Adrenal gland (tissue), 12 donors: ENCODE results near the gene DPH3. TPM values are rescaled to one million over a fixed set of nuclear protein-coding genes. Genes with fewer than 3 reads are reported as not detected.

Experiments
- DNase-seq, 7 donors: peaks; one replicate each; pipeline ENCODE4 v3.0.0-alpha.2; 2019 to 2020
- H3K27ac ChIP-seq, 5 donors: fragments of 200-600 bp; sonication (generic) in 4 of 5; 1 replicate in 3 of 5; 2 replicates in 2 of 5; pipeline versions ENCODE4 v1.5.1 to v1.8.0; 2016 to 2020; ENCODE audit warnings: mild to moderate bottlenecking in 1 of 5
- H3K27me3 ChIP-seq: fragments of 200-600 bp; 2 replicates; pipeline ENCODE4 v1.8.0; 2021
- H3K36me3 ChIP-seq, 2 donors: fragments of 200-600 bp; replicated peaks in 1 of 2; 1 replicate in 1 of 2; 2 replicates in 1 of 2; pipeline versions ENCODE4 v1.5.1 to v1.8.0; 2018 to 2022
- H3K4me1 ChIP-seq, 2 donors: fragments of 200-600 bp; replicated peaks in 1 of 2; 1 replicate in 1 of 2; 2 replicates in 1 of 2; pipeline versions ENCODE4 v1.5.1 to v1.8.0; 2018 to 2021
- H3K4me3 ChIP-seq, 4 donors: fragments of 200-600 bp; sonication (generic) in 3 of 4; one replicate each; pipeline ENCODE4 v1.5.1; 2016 to 2018
- H3K9me3 ChIP-seq, 3 donors: fragments of 200-600 bp; sonication (generic) in 1 of 3; replicated peaks in 1 of 3; 1 replicate in 2 of 3; 2 replicates in 1 of 3; pipeline versions ENCODE4 v1.5.1 to v1.8.0; 2016 to 2021
- CTCF ChIP-seq, 6 experiments: fragments of 450-650 bp in 4 of 6; fragments of 200-600 bp in 2 of 6; sonication (generic) in 1 of 6; IDR thresholded peaks; 1 replicate in 5 of 6; 2 replicates in 1 of 6; pipeline versions ENCODE4 v1.5.1 to v1.8.0; 2016 to 2021; ENCODE audit warnings: antibody characterized with exemption in 6 of 6, mild to moderate bottlenecking in 2 of 6, moderate library complexity in 1 of 6
- POLR2A ChIP-seq, 2 donors: fragments of 450-650 bp; IDR thresholded peaks; one replicate each; pipeline ENCODE4 v1.6.1; 2017; ENCODE audit warnings: antibody characterized with exemption in 2 of 2, mild to moderate bottlenecking in 2 of 2, moderate library complexity in 1 of 2
- WGBS, 4 donors: extraction: QIAGEN DNeasy Blood & Tissue Kit in 2 of 4; methylation state at CpG; one replicate each; pipeline versions ENCODE4 v1.1.5 to v1.1.7; 2013 to 2017; 5-methylcytosine and 5-hydroxymethylcytosine counted together
- intact Hi-C, 2 donors: fragments of 100-400 bp; cut with DNase I; formaldehyde crosslinking; loops; one replicate each; pipeline versions ENCODE4 v1.14.1 to v1.15.0; 2022 to 2023
- polyA plus RNA-seq, 3 donors: library from polyadenylated mRNA; stranded (reverse); fragments of 200-250 nt in 2 of 3; fragments of 350-450 nt in 1 of 3; fragmentation: Illumina TruSeq in 1 of 3; extraction: RNeasy Lipid Tissue Mini Kit (QIAGEN cat#74804) in 1 of 3; gene quantifications; one replicate each; pipeline ENCODE4 v1.2.3, GENCODE V29; 2013 to 2014
- total RNA-seq, 9 donors: library from RNA; depleted of rRNA in 4 of 9; stranded (reverse); fragments of >200 nt in 4 of 9; fragments of 120-200 nt in 1 of 9; fragmentation: NEBNext Ultra II Directional in 1 of 9; extraction: Animal tissue kit (Norgen Biotek cat#: 25700) in 1 of 9; gene quantifications; one replicate each; pipeline versions ENCODE4 v1.1.0 to v1.2.4, GENCODE V29; 2013 to 2023
- donor health status: healthy with polysubstance abuse.
- donor health status: Bipolar disorder and iron deficiency.
- donor health status: DM: yes; HTN: yes; CAD: no.
- donor health status: DM: no; HTN: no; CAD: no.
- donor health status: DM: no; HTN: no; CAD: no.
- donor health status: DM: yes; HTN: yes; CAD: no.

DPH3 gene
- total and polyA plus RNA-seq, 12 donors = 6.6 to 42.7 (median 19.1) TPM

GRCh38 chr3:16252988-16253387 lies 11.8 kb downstream of the DPH3 start:
- TF ChIP-seq POLR2A (IDR thresholded peaks at IDR 0.05) (no peak), CTCF (IDR thresholded peaks at IDR 0.05) (no peak)
- WGBS, 4 donors = 81 to 89% (median 84%) methylated on average over 2 of the region's 2 CpGs
- Histone ChIP-seq H3K4me3 (no peak overlapping the region), H3K36me3 (no peaks in the 10 kb centered on the region), H3K27me3 (no peaks in the 10 kb centered on the region), H3K4me1 (no peaks in the 10 kb centered on the region), H3K27ac (peak overlapping the region in 1 of 5 donors; percentile 41), H3K9me3 (no peaks in the 10 kb centered on the region)
- intact Hi-C loops = no loop called here
- DNase-seq = no peak

- WGBS, 4 donors = 57 to 64% (median 60%) methylated on average over 7 of the region's 7 CpGs
- no peak for DNase-seq
- TF ChIP-seq POLR2A (IDR thresholded peaks at IDR 0.05) (no peak), CTCF (IDR thresholded peaks at IDR 0.05) (no peak)
- H3K4me3 ChIP-seq = no peak overlapping the region
- H3K9me3 ChIP-seq = no peaks in the 10 kb centered on the region
- H3K27me3 ChIP-seq = no peaks in the 10 kb centered on the region
- no peak overlapping the region for H3K27ac ChIP-seq
- intact Hi-C loops = no loop called here
- H3K4me1 ChIP-seq = no peaks in the 10 kb centered on the region
- H3K36me3 ChIP-seq = no peaks in the 10 kb centered on the region
Observed at GRCh38 chr3:16252243-16252978, 12.3 kb downstream of the DPH3 start.

GRCh38 chr3:16251316-16252085 lies 13.2 kb downstream of the DPH3 start:
- no peaks in the 10 kb centered on the region for H3K9me3 ChIP-seq
- no peaks in the 10 kb centered on the region for H3K4me1 ChIP-seq
- intact Hi-C loops = no loop called here
- WGBS, 4 donors = 72 to 77% (median 75%) methylated on average over 8 to 9 of the region's 9 CpGs
- no peak overlapping the region for H3K27ac ChIP-seq
- H3K36me3 ChIP-seq = no peaks in the 10 kb centered on the region
- DNase-seq = no peak
- no peak overlapping the region for H3K4me3 ChIP-seq
- no peaks in the 10 kb centered on the region for H3K27me3 ChIP-seq
- TF ChIP-seq CTCF (IDR thresholded peaks at IDR 0.05) (no peak), POLR2A (IDR thresholded peaks at IDR 0.05) (no peak)

- Histone ChIP-seq H3K9me3 (no peaks in the 10 kb centered on the region), H3K27ac (no peak overlapping the region), H3K4me1 (no peaks in the 10 kb centered on the region), H3K36me3 (no peaks in the 10 kb centered on the region), H3K27me3 (no peaks in the 10 kb centered on the region), H3K4me3 (no peak overlapping the region)
- WGBS, 4 donors = 72 to 81% (median 74%) methylated on average over 3 of the region's 3 CpGs
- no peak for TF ChIP-seq POLR2A (IDR thresholded peaks at IDR 0.05)
- TF ChIP-seq CTCF (IDR thresholded peaks at IDR 0.05) = no peak
- intact Hi-C loops = loop anchor here (2.0 to 10.0 kb wide), 5 partner anchors 73 to 615 kb away; no protein-coding TSS in a partner anchor
- no peak for DNase-seq
Observed at GRCh38 chr3:16249886-16250285, 14.9 kb downstream of the DPH3 start.
